Fibroblast of pulmonary artery (primary cell): ENCODE measurements around the gene KIAA0753.

Source experiments
- DNase-seq: peaks from one replicate; pipeline ENCODE4 v3.0.0-alpha.2; 2010; ENCODE audit warnings: low read depth
- H3K4me3 ChIP-seq: replicated peaks from 2 replicates; pipeline ENCODE4 v1.5.1; 2011; ENCODE audit warnings: low read depth, mild to moderate bottlenecking, control low read depth, low read length, moderate library complexity
- CTCF ChIP-seq: IDR thresholded peaks from 2 replicates; pipeline ENCODE4 v1.5.1; 2011; ENCODE audit warnings: mild to moderate bottlenecking, control low read depth, low read length, inconsistent platforms; ENCODE audit errors: missing control alignments

KIAA0753 gene

GRCh38 chr17:6542577-6542976 is 97.9 kb downstream of the KIAA0753 start:
- TF ChIP-seq CTCF = no peak
- DNase-seq = no peak
- H3K4me3 ChIP-seq = no peak overlapping the region

GRCh38 chr17:6541886-6542285 is 98.6 kb downstream of the KIAA0753 start:
- DNase-seq = no peak
- TF ChIP-seq CTCF = no peak
- H3K4me3 ChIP-seq = no peak overlapping the region

GRCh38 chr17:6539871-6540270 is 100.6 kb downstream of the KIAA0753 start:
- no peak for TF ChIP-seq CTCF
- no peak overlapping the region for H3K4me3 ChIP-seq
- DNase-seq = no peak

GRCh38 chr17:6536566-6537065 is 103.9 kb downstream of the KIAA0753 start:
- TF ChIP-seq CTCF = no peak
- H3K4me3 ChIP-seq = no peak overlapping the region
- DNase-seq = no peak

- no peak for TF ChIP-seq CTCF
- no peak overlapping the region for H3K4me3 ChIP-seq
- no peak for DNase-seq
Measured at GRCh38 chr17:6536053-6536452, 104.5 kb downstream of the KIAA0753 start.

- no peak for DNase-seq
- H3K4me3 ChIP-seq = no peak overlapping the region
- no peak for TF ChIP-seq CTCF
Measured at GRCh38 chr17:6534846-6535514, 105.5 kb downstream of the KIAA0753 start.

- TF ChIP-seq CTCF = no peak
- DNase-seq = no peak
- H3K4me3 ChIP-seq = no peak overlapping the region
Measured at GRCh38 chr17:6532441-6532885, 108.0 kb downstream of the KIAA0753 start.
